Liver (tissue), 9 donors: ENCODE measurements around the gene BGLAP. TPM values are rescaled to one million over a fixed set of nuclear protein-coding genes. Genes with fewer than 3 reads are reported as not detected.

Experiments
- DNase-seq: peaks from one replicate; pipeline ENCODE4 v3.0.0-alpha.2; 2017; ENCODE audit warnings: low spot score
- H3K27ac ChIP-seq, 2 donors: one replicate each; pipeline ENCODE4 v1.7.0; 2013; ENCODE audit warnings: inconsistent platforms in 2 of 2, low read length in 2 of 2, control low read depth in 1 of 2, low read depth in 1 of 2, mild to moderate bottlenecking in 1 of 2
- H3K27me3 ChIP-seq, 4 donors: one replicate each; pipeline versions ENCODE4 v1.6.1 to v1.7.0; 2013; ENCODE audit warnings: low read length in 3 of 4, inconsistent platforms in 1 of 4, mild to moderate bottlenecking in 1 of 4, moderate library complexity in 1 of 4; ENCODE audit not compliant: control insufficient read depth in 4 of 4, insufficient read depth in 4 of 4
- H3K36me3 ChIP-seq, 4 donors: one replicate each; pipeline versions ENCODE4 v1.6.1 to v1.7.0; 2013; ENCODE audit warnings: low read length in 3 of 4, mild to moderate bottlenecking in 3 of 4, low read depth in 1 of 4, moderate library complexity in 1 of 4; ENCODE audit not compliant: control insufficient read depth in 4 of 4, insufficient read depth in 3 of 4
- H3K4me1 ChIP-seq, 4 donors: one replicate each; pipeline versions ENCODE4 v1.6.1 to v1.7.0; 2013; ENCODE audit warnings: low read length in 3 of 4, mild to moderate bottlenecking in 3 of 4, moderate library complexity in 1 of 4; ENCODE audit not compliant: control insufficient read depth in 4 of 4, insufficient read depth in 4 of 4
- H3K4me3 ChIP-seq, 3 donors: one replicate each; pipeline versions ENCODE4 v1.6.1 to v1.7.0; 2013; ENCODE audit warnings: low read length in 3 of 3, control low read depth in 1 of 3, low read depth in 1 of 3, mild to moderate bottlenecking in 1 of 3
- H3K9ac ChIP-seq, 2 donors: one replicate each; pipeline ENCODE4 v1.7.0; 2013; ENCODE audit warnings: low read length in 2 of 2, mild to moderate bottlenecking in 2 of 2, moderate library complexity in 2 of 2, control low read depth in 1 of 2, low read depth in 1 of 2
- H3K9me3 ChIP-seq, 4 donors: one replicate each; pipeline versions ENCODE4 v1.6.1 to v1.7.0; 2013; ENCODE audit warnings: low read length in 3 of 4; ENCODE audit not compliant: control insufficient read depth in 4 of 4
- GABPA ChIP-seq, 2 donors: IDR thresholded peaks in 1 of 2; conservative IDR thresholded peaks in 1 of 2; 2 replicates each; pipeline ENCODE4 v1.6.1; 2016; ENCODE audit warnings: antibody characterized with exemption in 2 of 2, mild to moderate bottlenecking in 1 of 2, moderate library complexity in 1 of 2
- HNF4A ChIP-seq, 2 donors: conservative IDR thresholded peaks; 2 replicates each; pipeline ENCODE4 v1.6.1; 2016; ENCODE audit warnings: antibody characterized with exemption in 2 of 2, mild to moderate bottlenecking in 2 of 2
- JUND ChIP-seq, 2 donors: IDR thresholded peaks; 2 replicates each; pipeline ENCODE4 v1.6.1; 2016; ENCODE audit warnings: antibody characterized with exemption in 2 of 2
- NR2F2 ChIP-seq: IDR thresholded peaks from 2 replicates; pipeline ENCODE4 v1.6.1; 2016; ENCODE audit warnings: antibody characterized with exemption
- RAD21 ChIP-seq, 2 donors: IDR thresholded peaks; 2 replicates each; pipeline ENCODE4 v1.6.1; 2016; ENCODE audit warnings: antibody characterized with exemption in 2 of 2, mild to moderate bottlenecking in 2 of 2
- RXRA ChIP-seq, 2 donors: IDR thresholded peaks; 2 replicates each; pipeline ENCODE4 v1.6.1; 2017 to 2018; ENCODE audit warnings: antibody characterized with exemption in 2 of 2, mild to moderate bottlenecking in 1 of 2
- SP1 ChIP-seq: IDR thresholded peaks from 2 replicates; pipeline ENCODE4 v1.6.1; 2018; ENCODE audit warnings: antibody characterized with exemption, mild to moderate bottlenecking
- TAF1 ChIP-seq: conservative IDR thresholded peaks from 2 replicates; pipeline ENCODE4 v1.6.1; 2016; ENCODE audit warnings: antibody characterized with exemption, mild to moderate bottlenecking
- YY1 ChIP-seq: IDR thresholded peaks from 2 replicates; pipeline ENCODE4 v1.6.1; 2016; ENCODE audit warnings: antibody characterized with exemption, mild to moderate bottlenecking
- WGBS: extraction: QIAGEN DNeasy Blood & Tissue Kit; methylation state at CpG from one replicate; pipeline ENCODE4 v1.1.7; 2013; 5-methylcytosine and 5-hydroxymethylcytosine counted together
- polyA plus RNA-seq, 2 donors: library from polyadenylated mRNA; stranded (reverse) in 1 of 2; unstranded in 1 of 2; fragments of 200-250 nt in 1 of 2; fragments of >200 nt in 1 of 2; fragmentation: Nextera tagmentation in 1 of 2; extraction: Ambion mirVana in 1 of 2; gene quantifications; one replicate each; pipeline versions ENCODE4 v1.2.1 to v1.2.3, GENCODE V29; 2013 to 2015
- total RNA-seq, 2 donors: library from RNA; depleted of rRNA; stranded (reverse); fragments of >200 nt; gene quantifications; one replicate each; pipeline ENCODE4 v1.2.3, GENCODE V29; 2014
- TF ChIP-seq, protein P1 (sequence below): IDR thresholded peaks from 2 replicates; pipeline ENCODE4 v1.6.1; 2016; ENCODE audit warnings: antibody characterized with exemption, mild to moderate bottlenecking
- TF ChIP-seq, protein P2 (sequence below): IDR thresholded peaks from 2 replicates; pipeline ENCODE4 v1.6.1; 2016; ENCODE audit warnings: antibody characterized with exemption
- TF ChIP-seq, protein P3 (sequence below): IDR thresholded peaks from 2 replicates; pipeline ENCODE4 v1.6.1; 2016; ENCODE audit warnings: antibody characterized with exemption
- TF ChIP-seq, protein P4 (sequence below): fragments of 150-350 bp; IDR thresholded peaks from 2 replicates; pipeline ENCODE4 v1.5.1; 2017; ENCODE audit warnings: improper control_type of control experiment, low read depth, low read length; ENCODE audit not compliant: missing input control
- TF ChIP-seq, protein P5 (sequence below): IDR thresholded peaks from 2 replicates; pipeline ENCODE4 v1.6.1; 2016; ENCODE audit warnings: antibody characterized with exemption
- donor health status: healthy.
- donor health status: healthy.
- donor health status: healthy.
- donor health status: healthy.
- donor health status: healthy.

The BGLAP gene
- total and polyA plus RNA-seq, 4 donors = 0.06 to 0.75 (median 0.28) TPM; not detected in 1

DNA sequence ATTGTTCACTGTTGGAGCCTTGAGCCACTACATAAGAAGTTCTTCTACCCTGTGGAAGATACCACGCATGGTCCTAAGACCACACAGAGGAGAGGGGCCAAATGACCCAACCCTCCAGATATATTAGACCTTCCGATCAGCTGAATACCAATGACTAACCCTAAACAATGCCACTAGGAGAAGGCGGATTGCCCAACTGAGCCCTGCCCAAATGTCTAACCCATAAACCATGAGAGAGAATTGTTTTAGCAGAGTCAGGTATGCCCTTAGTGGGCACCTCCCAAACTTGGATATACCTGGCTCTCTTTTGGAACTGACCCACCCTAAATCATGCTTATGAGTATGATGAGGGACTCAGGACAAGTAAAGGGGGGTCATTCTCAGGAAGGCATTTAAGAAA, 28.3 kb downstream of the BGLAP start:
- DNase-seq = no peak
- WGBS = 97% methylated on average over 3 of the region's 3 CpGs

DNA sequence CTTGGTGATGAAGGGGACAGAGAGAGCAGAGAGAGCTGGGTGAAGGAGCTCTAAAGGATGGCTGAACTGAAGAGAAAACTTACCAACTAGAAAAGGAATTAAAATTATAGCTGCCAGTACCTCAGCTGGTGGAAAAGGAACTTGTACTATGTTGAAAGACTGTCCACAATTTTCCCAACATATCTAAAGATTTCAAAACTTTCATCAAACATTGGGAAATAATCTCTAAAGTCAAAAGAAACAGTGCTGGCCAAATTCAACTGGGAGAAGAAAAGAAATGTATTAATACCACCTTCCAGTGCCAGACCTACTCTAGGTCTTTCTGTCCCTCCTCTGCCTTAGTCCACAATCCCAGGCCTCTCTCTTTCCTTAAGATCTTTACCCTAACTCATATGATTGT, 34.5 kb downstream of the BGLAP start:
- TF ChIP-seq, protein P1, sequence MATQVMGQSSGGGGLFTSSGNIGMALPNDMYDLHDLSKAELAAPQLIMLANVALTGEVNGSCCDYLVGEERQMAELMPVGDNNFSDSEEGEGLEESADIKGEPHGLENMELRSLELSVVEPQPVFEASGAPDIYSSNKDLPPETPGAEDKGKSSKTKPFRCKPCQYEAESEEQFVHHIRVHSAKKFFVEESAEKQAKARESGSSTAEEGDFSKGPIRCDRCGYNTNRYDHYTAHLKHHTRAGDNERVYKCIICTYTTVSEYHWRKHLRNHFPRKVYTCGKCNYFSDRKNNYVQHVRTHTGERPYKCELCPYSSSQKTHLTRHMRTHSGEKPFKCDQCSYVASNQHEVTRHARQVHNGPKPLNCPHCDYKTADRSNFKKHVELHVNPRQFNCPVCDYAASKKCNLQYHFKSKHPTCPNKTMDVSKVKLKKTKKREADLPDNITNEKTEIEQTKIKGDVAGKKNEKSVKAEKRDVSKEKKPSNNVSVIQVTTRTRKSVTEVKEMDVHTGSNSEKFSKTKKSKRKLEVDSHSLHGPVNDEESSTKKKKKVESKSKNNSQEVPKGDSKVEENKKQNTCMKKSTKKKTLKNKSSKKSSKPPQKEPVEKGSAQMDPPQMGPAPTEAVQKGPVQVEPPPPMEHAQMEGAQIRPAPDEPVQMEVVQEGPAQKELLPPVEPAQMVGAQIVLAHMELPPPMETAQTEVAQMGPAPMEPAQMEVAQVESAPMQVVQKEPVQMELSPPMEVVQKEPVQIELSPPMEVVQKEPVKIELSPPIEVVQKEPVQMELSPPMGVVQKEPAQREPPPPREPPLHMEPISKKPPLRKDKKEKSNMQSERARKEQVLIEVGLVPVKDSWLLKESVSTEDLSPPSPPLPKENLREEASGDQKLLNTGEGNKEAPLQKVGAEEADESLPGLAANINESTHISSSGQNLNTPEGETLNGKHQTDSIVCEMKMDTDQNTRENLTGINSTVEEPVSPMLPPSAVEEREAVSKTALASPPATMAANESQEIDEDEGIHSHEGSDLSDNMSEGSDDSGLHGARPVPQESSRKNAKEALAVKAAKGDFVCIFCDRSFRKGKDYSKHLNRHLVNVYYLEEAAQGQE = no peak
- TF ChIP-seq RAD21 (IDR thresholded peaks at IDR 0.05) (peak in 1 of 2 donors; percentile 19), HNF4A (conservative IDR thresholded peaks at IDR 0.05) (peak; percentile 79 to 80), GABPA (IDR thresholded peaks at IDR 0.05 in 1 of 2, conservative IDR thresholded peaks at IDR 0.05 in 1 of 2) (no peak), JUND (IDR thresholded peaks at IDR 0.05) (peak in 1 of 2 donors; percentile 41), RXRA (IDR thresholded peaks at IDR 0.05) (peak; percentile 4 to 50)
- TF ChIP-seq, protein P2, sequence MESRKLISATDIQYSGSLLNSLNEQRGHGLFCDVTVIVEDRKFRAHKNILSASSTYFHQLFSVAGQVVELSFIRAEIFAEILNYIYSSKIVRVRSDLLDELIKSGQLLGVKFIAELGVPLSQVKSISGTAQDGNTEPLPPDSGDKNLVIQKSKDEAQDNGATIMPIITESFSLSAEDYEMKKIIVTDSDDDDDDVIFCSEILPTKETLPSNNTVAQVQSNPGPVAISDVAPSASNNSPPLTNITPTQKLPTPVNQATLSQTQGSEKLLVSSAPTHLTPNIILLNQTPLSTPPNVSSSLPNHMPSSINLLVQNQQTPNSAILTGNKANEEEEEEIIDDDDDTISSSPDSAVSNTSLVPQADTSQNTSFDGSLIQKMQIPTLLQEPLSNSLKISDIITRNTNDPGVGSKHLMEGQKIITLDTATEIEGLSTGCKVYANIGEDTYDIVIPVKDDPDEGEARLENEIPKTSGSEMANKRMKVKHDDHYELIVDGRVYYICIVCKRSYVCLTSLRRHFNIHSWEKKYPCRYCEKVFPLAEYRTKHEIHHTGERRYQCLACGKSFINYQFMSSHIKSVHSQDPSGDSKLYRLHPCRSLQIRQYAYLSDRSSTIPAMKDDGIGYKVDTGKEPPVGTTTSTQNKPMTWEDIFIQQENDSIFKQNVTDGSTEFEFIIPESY = peak; percentile 52

More for the DNA sequence above, 28.3 kb downstream of the BGLAP start:
- Histone ChIP-seq H3K27me3 (no peaks in the 10 kb centered on the region), H3K27ac (no peak overlapping the region), H3K9me3 (no peaks in the 10 kb centered on the region), H3K4me3 (no peak overlapping the region), H3K9ac (no peak overlapping the region), H3K36me3 (peaks cover 16 to 82% (median 64%) of the 10 kb centered on the region in 4 donors), H3K4me1 (peaks cover 0 to 14% (median 13%) of the 10 kb centered on the region in 4 donors)
- TF ChIP-seq SP1 (no peak), HNF4A (conservative IDR thresholded peaks at IDR 0.05) (no peak), YY1 (no peak), TAF1 (no peak), NR2F2 (no peak), RAD21 (IDR thresholded peaks at IDR 0.05) (no peak)
- TF ChIP-seq, protein P3, sequence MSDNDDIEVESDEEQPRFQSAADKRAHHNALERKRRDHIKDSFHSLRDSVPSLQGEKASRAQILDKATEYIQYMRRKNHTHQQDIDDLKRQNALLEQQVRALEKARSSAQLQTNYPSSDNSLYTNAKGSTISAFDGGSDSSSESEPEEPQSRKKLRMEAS = no peak
- TF ChIP-seq, protein P4, sequence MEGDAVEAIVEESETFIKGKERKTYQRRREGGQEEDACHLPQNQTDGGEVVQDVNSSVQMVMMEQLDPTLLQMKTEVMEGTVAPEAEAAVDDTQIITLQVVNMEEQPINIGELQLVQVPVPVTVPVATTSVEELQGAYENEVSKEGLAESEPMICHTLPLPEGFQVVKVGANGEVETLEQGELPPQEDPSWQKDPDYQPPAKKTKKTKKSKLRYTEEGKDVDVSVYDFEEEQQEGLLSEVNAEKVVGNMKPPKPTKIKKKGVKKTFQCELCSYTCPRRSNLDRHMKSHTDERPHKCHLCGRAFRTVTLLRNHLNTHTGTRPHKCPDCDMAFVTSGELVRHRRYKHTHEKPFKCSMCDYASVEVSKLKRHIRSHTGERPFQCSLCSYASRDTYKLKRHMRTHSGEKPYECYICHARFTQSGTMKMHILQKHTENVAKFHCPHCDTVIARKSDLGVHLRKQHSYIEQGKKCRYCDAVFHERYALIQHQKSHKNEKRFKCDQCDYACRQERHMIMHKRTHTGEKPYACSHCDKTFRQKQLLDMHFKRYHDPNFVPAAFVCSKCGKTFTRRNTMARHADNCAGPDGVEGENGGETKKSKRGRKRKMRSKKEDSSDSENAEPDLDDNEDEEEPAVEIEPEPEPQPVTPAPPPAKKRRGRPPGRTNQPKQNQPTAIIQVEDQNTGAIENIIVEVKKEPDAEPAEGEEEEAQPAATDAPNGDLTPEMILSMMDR = no peak
- TF ChIP-seq, protein P1 = no peak
- TF ChIP-seq, protein P5, sequence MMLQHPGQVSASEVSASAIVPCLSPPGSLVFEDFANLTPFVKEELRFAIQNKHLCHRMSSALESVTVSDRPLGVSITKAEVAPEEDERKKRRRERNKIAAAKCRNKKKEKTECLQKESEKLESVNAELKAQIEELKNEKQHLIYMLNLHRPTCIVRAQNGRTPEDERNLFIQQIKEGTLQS = no peak

More for the DNA sequence above, 34.5 kb downstream of the BGLAP start:
- Histone ChIP-seq H3K36me3 (peaks cover 12 to 53% (median 40%) of the 10 kb centered on the region in 4 donors), H3K9me3 (no peaks in the 10 kb centered on the region), H3K9ac (no peak overlapping the region), H3K4me1 (peaks cover 11 to 61% (median 51%) of the 10 kb centered on the region in 4 donors), H3K4me3 (no peak overlapping the region), H3K27ac (peak overlapping the region; percentile 53 to 91), H3K27me3 (no peaks in the 10 kb centered on the region)
- no peak for DNase-seq
